HL-60/S4 (cell line): ENCODE results near the gene CPA4.

Experiments
- in situ Hi-C: fragments of 300-500 bp; cut with MboI; formaldehyde crosslinking; loops from 2 replicates; pipeline ENCODE4 v1.14.3; 2022; ENCODE audit warnings: low sequenced_read_pairs

Gene CPA4

GRCh38 chr7:130274983-130275591 lies 17.9 kb upstream of the CPA4 start:
- in situ Hi-C loops: no loop called here

- in situ Hi-C loops: no loop called here
These were observed 17.1 kb upstream of the CPA4 start for GRCh38 chr7:130275826-130276297.

GRCh38 chr7:130276796-130277762 lies 15.9 kb upstream of the CPA4 start:
- in situ Hi-C loops: no loop called here

- in situ Hi-C loops: no loop called here
These were observed 15.0 kb upstream of the CPA4 start for GRCh38 chr7:130277763-130278643.

GRCh38 chr7:130278860-130279259 lies 14.1 kb upstream of the CPA4 start:
- in situ Hi-C loops: no loop called here

- in situ Hi-C loops: no loop called here
These were observed 13.7 kb upstream of the CPA4 start for GRCh38 chr7:130279286-130279685.

GRCh38 chr7:130279906-130280305 lies 13.1 kb upstream of the CPA4 start:
- in situ Hi-C loops: no loop called here

GRCh38 chr7:130281260-130281659 lies 11.7 kb upstream of the CPA4 start:
- in situ Hi-C loops: no loop called here

GRCh38 chr7:130286881-130287280 lies 6.1 kb upstream of the CPA4 start:
- in situ Hi-C loops: no loop called here

GRCh38 chr7:130288168-130288567 lies 4.8 kb upstream of the CPA4 start:
- in situ Hi-C loops: no loop called here

GRCh38 chr7:130288829-130289228 lies 4.1 kb upstream of the CPA4 start:
- in situ Hi-C loops: no loop called here

- in situ Hi-C loops: no loop called here
These were observed 3.5 kb upstream of the CPA4 start for GRCh38 chr7:130289478-130289877.

GRCh38 chr7:130290745-130291144 lies 2.2 kb upstream of the CPA4 start:
- in situ Hi-C loops: no loop called here

- in situ Hi-C loops: no loop called here
These were observed 560 bp downstream of the CPA4 start for GRCh38 chr7:130293521-130293920.

GRCh38 chr7:130294314-130294713 lies 1.4 kb downstream of the CPA4 start:
- in situ Hi-C loops: no loop called here

GRCh38 chr7:130296221-130296951 lies 3.4 kb downstream of the CPA4 start:
- in situ Hi-C loops: no loop called here

GRCh38 chr7:130297628-130298543 lies 4.9 kb downstream of the CPA4 start:
- in situ Hi-C loops: no loop called here

- in situ Hi-C loops: no loop called here
These were observed 5.8 kb downstream of the CPA4 start for GRCh38 chr7:130298544-130299326.

GRCh38 chr7:130299866-130300265 lies 6.9 kb downstream of the CPA4 start:
- in situ Hi-C loops: no loop called here
